HFF-Myc (cell line): ENCODE data around the gene ZNF646.
A peak's percentile ranks its signal among the peaks of the same experiment; 100 is the strongest.

Source experiments
- DNase-seq: peaks from one replicate; pipeline ENCODE4 v3.0.0-alpha.2; 2011; ENCODE audit warnings: low read depth; ENCODE audit errors: extremely low read depth
- H3K4me3 ChIP-seq: replicated peaks from 2 replicates; pipeline ENCODE4 v1.5.1; 2011; ENCODE audit warnings: low read depth, mild to moderate bottlenecking, control low read depth, low read length
- TF ChIP-seq, protein P1 (sequence below): IDR thresholded peaks from 2 replicates; pipeline ENCODE4 v1.5.1; 2012; ENCODE audit warnings: mild to moderate bottlenecking, low read depth, low read length, control low read depth; ENCODE audit errors: missing control alignments

The ZNF646 gene

GRCh38 chr16:31074814-31075183 is 577 bp downstream of the ZNF646 start:
- TF ChIP-seq, protein P1, sequence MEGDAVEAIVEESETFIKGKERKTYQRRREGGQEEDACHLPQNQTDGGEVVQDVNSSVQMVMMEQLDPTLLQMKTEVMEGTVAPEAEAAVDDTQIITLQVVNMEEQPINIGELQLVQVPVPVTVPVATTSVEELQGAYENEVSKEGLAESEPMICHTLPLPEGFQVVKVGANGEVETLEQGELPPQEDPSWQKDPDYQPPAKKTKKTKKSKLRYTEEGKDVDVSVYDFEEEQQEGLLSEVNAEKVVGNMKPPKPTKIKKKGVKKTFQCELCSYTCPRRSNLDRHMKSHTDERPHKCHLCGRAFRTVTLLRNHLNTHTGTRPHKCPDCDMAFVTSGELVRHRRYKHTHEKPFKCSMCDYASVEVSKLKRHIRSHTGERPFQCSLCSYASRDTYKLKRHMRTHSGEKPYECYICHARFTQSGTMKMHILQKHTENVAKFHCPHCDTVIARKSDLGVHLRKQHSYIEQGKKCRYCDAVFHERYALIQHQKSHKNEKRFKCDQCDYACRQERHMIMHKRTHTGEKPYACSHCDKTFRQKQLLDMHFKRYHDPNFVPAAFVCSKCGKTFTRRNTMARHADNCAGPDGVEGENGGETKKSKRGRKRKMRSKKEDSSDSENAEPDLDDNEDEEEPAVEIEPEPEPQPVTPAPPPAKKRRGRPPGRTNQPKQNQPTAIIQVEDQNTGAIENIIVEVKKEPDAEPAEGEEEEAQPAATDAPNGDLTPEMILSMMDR: no peak
- DNase-seq: no peak

DNA sequence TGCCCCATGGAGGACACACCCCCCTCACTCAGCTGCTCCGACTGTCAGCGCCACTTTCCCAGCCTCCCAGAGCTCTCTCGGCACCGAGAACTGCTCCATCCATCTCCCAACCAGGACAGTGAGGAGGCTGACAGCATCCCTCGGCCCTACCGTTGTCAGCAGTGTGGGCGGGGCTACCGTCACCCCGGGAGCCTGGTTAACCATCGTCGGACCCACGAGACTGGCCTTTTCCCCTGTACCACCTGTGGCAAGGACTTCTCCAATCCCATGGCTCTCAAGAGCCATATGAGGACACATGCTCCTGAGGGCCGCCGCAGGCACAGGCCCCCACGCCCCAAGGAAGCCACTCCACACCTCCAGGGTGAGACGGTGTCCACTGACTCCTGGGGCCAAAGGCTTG is 2.1 kb downstream of the ZNF646 start:
- no peak overlapping the region for H3K4me3 ChIP-seq
- DNase-seq: no peak
- TF ChIP-seq, protein P1: no peak

More at GRCh38 chr16:31074814-31075183, 577 bp downstream of the ZNF646 start:
- H3K4me3 ChIP-seq: peak overlapping the region; percentile 93

- no peak for DNase-seq
- TF ChIP-seq, protein P1: no peak
- H3K4me3 ChIP-seq: no peak overlapping the region
Observed at GRCh38 chr16:31077024-31077423, 2.8 kb downstream of the ZNF646 start.

DNA sequence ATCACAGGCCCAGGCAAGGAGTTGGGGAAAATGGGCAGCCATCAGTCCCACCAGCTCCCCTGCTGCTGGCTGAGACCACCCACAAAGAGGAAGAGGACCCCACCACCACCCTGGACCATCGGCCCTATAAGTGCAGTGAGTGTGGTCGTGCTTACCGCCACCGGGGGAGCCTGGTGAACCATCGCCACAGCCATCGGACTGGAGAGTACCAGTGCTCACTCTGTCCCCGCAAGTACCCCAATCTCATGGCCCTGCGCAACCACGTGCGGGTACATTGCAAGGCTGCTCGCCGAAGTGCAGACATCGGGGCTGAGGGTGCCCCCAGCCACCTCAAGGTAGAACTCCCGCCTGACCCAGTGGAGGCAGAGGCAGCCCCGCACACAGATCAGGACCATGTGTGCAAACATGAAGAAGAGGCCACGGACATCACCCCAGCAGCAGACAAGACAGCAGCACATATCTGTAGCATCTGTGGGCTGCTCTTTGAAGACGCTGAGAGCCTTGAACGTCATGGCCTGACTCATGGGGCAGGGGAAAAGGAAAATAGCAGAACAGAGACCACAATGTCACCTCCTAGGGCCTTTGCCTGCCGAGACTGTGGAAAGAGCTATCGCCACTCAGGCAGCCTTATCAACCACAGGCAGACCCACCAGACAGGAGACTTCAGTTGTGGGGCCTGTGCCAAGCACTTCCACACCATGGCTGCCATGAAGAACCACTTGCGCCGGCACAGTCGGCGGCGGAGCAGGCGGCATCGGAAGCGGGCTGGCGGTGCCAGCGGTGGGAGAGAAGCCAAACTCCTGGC is 3.6 kb downstream of the ZNF646 start:
- DNase-seq: no peak
- TF ChIP-seq, protein P1: no peak
- H3K4me3 ChIP-seq: no peak overlapping the region

GRCh38 chr16:31078597-31079341 is 4.5 kb downstream of the ZNF646 start:
- no peak overlapping the region for H3K4me3 ChIP-seq
- DNase-seq: no peak
- TF ChIP-seq, protein P1: no peak

- DNase-seq: no peak
- TF ChIP-seq, protein P1: no peak
- no peak overlapping the region for H3K4me3 ChIP-seq
Observed at GRCh38 chr16:31079342-31079944, 5.2 kb downstream of the ZNF646 start.
